T-helper 2 cell treated with Interferon-gamma antibody and Interleukin-4, amounts not matched to agents 100 ng/mL and 5 ng/mL, for 36 hours (primary cell): ENCODE results near the gene GPR173. TPM values are rescaled to one million over a fixed set of nuclear protein-coding genes. Genes with fewer than 3 reads are reported as not detected.

Source experiments
- intact Hi-C: fragments of 100-400 bp; cut with micrococcal nuclease; formaldehyde crosslinking; loops from one replicate; pipeline ENCODE4 v1.15.1; 2023
- total RNA-seq: library from RNA; stranded (reverse); gene quantifications from 2 replicates; pipeline ENCODE4 v1.2.3, GENCODE V29; 2022

Gene GPR173
- total RNA-seq, 1 donor from 2014 or later = not detected

DNA sequence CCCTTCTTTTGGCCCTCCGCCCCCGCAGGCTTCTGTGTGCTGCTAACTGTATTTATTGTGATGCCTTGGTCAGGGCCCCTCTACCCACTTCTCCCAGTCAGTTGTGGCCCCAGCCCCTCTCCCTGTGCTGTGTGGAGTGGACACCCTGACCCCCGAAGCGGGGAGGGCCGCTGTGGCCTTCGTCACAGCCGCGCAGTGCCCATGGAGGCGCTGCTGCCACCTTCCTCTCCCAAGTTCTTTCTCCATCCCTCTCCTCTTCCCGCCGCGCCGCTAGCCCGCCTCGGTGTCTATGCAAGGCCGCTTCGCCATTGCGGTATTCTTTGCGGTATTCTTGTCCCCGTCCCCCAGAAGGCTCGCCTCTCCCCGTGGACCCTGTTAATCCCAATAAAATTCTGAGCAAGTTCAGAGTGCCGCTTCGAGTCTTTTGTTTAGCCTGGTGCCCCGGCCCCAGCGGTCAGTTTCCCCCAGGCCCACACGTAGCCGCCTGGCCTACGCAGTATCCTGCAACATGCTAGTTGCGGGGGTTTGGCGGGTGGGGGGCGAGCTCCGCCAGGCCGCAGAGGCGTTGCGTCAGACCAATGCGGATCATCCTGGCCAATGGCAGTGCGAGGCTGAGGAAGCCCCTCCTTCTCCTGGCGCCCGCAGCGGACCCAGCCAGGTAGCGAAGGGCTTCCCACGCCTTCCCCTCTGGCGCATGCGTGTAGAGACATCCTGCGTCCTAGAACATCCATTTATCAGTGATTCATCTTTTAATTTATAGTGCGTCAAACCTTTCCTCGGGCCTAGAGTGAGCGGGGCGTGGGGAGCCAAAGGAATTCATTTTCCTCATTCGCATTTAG lies 39.8 kb downstream of the GPR173 start:
- intact Hi-C loops = loop anchor here (10.0 kb wide), 1 partner anchor 336 kb away; the partner anchor contains the start of genes RIBC1 and SMC1A

DNA sequence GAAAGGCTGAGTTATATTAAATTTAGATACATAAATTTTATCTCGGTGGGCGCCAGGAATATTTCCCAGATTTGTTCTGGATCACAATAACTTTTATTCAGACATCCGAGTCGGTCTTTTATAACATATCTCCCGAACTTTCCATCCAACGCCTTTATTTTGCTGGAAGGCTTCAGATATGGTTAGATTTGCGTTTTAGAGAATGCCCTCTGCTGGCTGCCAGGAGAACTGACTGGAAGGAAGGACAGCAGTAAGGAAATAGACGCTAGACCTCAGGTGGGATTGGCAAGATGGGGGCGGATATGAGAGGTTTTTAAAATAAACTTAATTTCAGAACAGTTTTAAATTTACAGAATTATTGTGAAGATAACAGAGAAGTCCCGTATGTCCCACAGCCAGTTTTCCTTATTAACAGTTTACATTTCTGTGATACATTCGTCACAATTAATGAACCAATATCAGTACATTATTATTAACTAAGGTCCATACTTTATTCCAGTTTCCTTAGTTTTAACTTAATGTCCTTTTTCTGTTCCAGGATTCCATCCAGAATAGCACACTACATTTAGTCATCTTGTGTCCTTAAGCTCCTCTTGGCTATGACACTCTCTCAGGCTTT lies 40.7 kb downstream of the GPR173 start:
- intact Hi-C loops = loop anchor here (1.0 to 10.0 kb wide), 2 partner anchors 18 to 335 kb away; partner anchors contain the start of genes RIBC1 and SMC1A

DNA sequence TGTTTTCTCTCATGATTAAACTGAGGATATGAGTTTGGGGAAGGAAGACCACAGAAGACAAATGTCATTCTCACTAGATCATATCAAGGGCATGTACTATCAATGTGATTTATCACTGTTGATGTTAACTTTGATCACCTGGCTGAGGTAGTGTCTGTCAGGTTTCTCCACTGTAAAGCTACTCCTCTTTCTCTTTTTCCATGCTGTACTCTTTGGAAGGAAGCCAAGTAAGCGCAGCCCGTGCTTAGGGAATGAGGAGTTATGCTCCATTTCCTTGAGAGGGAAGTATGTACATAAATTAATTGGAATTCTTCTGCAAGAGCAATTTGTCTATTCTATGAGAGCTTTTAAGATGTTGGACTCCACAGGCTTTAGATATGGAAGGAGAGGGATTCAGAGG lies 41.3 kb downstream of the GPR173 start:
- intact Hi-C loops = loop anchor here (1.0 to 10.0 kb wide), 4 partner anchors 19 to 952 kb away; partner anchors contain the start of genes PHF8, RIBC1 and SMC1A

DNA sequence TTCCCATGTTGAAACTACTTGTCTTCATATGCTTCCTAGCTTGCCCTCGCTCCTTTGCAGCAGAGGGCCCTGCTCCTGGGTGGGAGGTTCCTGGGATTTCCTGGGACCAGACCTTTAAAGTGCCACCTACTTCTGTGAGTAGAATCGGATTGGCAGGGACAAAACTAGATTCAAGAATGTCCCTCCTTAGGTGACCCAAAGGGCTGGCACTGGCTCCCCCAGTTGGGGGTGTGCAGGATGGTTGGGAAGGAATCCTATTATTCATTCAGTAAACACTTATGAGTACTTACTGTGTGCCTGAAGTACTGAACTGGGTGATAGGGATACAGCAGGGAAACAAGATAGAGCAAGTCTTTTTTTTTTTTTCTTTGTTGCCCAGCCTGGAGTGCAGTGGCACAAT lies 42.8 kb downstream of the GPR173 start:
- intact Hi-C loops = loop anchor here (5.0 kb wide), 2 partner anchors 131 to 951 kb away; partner anchors contain the start of gene PHF8

DNA sequence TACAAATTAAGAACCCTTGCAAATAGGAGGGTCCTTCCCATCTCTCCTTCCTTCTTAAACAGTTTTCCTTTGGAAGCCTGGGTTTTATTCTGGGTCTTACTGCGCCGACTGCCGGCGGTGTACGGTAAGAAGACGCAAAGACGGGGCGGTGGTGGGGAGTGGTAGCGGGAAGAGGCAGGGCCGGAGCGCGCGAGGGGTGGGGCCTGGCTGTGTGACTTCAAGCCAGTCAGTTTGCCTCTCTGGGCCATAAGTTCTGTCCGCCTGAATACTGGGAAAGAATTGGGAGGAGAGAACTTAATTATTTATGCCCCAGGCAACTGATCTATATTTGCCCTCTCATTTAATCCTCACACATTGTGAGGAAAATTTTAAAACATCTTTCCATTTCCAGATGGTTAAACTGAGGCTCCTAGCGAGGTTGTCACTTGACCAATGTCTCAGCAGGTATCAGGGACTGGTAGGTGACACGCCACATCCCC lies 44.6 kb downstream of the GPR173 start:
- intact Hi-C loops = loop anchor here (1.0 to 5.0 kb wide), 3 partner anchors 22 to 949 kb away; partner anchors contain the start of gene PHF8

DNA sequence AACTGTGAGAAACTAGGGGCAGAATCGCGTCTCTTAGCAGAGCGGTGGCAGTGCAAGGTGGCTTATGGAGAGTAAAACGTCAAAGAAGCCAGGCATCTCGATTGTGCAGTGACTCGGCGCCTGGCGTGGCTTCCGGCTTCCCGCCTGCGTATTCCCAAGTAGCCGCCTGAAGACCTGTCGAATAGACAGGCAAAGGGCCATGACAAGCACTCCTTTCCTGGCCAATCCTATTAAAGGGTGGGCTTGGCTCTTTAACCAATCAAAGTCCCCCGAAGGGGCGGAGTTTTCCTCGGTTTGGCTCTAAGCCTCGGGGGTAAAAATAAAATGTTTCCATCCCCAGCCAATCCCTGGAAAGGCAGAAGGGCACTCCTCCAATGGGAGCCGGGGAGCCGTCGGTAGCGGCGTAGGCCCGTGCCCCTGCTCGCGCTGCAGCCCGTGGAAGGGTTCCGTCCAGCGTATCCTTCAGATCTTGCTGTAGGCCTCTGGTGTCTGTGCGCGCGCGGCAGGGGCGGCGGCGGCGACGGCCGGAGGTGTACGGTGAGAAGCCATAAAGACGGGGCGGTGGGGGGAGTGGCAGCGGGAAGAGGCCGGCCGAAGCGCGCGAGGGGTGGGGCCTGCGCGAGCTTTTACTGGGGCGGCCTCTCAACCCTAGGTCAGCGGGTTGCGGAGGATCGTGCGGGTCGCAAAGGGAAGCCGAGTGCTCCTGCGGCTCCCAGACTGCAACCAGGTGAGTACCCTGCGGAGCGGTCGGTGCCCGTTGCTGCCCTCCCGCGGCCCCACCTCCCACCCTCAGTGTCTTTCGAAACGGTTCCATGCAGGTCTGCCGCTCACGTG lies 45.4 kb downstream of the GPR173 start, which contains the start of gene KANTR:
KANTR (plus strand) TSS at position 395 of the 834 bp plus-strand sequence. CDS start 30,131 bp downstream, outside the sequence.
- intact Hi-C loops = loop anchor here (1.0 to 5.0 kb wide), 4 partner anchors 23 to 948 kb away; partner anchors contain the start of gene PHF8

DNA sequence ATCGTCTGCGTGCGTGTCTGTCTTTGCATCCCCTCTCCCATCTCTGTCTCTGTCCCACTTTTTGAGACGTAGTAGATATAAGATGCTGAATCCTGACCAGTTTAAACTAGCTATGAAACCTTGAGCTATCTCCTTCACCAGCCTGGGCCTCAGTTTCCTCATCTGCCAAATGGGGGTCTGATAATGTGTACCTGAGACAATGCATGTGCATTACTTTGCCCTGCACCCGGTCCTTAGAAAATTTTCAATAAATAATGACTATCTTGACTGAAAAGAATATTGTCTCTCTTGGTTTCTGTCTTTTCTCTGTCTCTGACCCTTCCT lies 46.0 kb downstream of the GPR173 start:
- intact Hi-C loops = loop anchor here (1.0 to 5.0 kb wide), 3 partner anchors 99 to 948 kb away; partner anchors contain the start of gene PHF8

DNA sequence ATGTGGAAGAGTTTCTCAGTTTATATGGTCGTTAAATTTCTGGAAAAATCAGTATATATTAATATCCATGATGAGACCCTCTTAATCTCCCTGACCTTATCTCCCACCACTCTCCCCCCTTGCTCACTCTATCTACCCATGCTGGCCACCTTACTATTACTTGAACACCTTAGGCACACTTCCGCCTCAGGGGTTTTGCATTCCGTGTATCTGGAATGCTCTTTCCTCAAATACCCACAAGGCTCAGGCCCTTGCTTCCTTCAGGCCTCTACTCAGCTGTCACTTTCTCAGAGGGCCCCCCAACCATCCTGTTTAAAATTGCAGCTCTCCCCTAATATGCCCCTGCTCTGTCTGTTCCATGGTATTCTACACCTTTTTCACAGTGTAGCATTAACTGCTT lies 47.2 kb downstream of the GPR173 start:
- intact Hi-C loops = no loop called here

DNA sequence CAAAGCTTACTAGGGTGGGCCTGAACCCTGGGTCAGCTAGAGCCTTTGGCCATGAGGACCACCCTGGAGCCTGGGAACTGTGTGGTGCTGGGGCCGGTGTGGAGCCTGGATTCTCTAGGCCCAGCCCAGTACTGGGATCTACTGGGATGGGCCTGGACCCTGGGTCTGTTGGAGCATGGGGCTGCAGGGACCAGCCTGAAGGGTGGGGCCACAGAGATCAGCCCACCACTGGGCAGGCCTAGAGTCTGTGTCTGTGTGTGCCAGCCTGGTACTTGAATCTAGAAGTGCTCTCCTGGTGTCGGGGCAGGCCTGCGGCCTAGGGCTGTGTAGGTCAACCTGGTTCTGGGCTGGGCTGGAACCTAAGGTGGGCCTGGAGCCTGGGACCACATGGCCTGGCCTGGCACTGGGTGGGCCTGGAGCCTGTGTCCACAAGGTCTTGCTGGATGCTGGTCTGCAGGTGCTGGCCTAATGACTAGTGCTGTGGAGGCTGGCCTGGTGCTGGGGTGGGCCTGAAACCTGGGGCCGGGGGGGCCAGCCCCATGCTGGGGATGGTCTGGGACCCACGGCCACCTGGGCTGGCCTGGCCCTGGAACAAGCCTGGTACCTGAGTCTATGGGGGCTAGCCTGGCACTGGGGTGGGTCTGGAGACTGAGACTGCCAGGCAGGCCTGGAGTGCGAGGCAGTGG lies 66.4 kb downstream of the GPR173 start:
- intact Hi-C loops = no loop called here

DNA sequence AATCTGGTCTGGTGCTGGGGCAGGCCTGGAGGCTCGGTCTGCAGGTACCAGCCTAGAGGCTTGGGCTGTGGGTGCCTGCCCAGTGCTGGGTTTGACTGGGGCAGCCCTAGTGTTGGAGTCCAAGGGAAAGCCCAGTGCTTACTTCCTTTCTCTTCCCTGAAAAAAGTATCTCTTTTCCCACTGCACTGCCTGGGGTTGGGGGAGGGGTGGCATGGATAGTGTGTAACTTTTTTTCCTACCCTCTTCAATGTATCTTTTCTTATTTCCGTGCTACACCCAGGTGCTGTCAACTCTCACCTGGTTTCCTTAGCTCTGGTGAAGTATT lies 66.9 kb downstream of the GPR173 start:
- intact Hi-C loops = no loop called here

DNA sequence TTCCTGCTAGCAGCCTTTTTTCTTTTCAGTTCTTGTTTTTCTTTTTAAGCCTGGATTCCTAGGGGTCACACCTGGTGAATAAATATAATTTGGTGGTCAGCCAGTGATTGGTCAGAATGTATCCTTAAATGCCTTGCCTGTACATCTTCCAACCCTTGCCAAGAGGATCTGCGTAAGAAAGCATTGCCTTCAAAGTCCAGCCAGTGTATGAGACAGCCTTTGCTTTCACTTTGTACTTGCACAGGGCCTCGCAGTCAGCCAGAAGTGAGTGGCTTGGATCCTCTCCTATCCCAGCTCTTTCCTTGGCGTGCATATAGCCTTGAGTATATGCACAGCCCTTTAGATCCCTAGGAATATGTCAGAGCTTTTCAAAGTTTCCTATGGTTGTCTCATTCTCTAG lies 67.5 kb downstream of the GPR173 start:
- intact Hi-C loops = no loop called here

DNA sequence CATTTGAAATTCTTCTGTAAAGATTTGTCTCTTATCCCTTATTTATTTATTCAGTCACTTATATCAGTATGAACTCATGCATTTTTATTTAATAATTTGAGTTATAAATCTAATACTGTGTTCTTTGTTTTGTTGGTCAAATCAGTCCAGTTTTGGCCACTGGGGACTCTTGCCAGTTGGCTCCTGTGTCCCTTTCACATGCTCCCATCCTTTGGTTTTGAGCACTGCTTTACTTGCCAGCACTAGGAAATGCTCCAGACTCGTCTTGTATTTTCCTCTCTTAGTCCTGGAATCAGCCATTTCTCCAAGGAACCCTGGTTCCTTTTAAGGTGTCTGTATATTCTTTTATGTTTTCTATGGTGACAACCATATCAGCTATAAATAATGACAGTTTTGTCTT lies 73.4 kb downstream of the GPR173 start:
- intact Hi-C loops = no loop called here

DNA sequence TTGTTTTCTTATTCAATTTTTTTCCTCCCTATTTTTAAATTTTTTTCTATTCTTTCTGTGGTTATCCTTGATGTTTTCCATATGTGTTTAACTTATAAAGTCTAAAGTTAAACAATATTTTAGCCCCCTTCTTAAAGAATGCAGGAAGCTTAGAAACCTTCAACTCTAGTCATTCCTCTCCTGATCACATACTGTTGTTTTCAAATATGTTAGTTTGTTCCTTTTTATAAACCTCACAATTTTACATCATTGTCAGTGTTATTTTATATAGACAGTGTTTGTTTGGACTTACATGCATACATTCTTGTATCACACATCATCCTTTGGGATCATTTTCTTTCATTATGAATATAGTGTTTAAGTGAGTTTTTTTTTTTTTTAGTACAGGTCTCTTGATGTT lies 76.9 kb downstream of the GPR173 start:
- intact Hi-C loops = no loop called here

DNA sequence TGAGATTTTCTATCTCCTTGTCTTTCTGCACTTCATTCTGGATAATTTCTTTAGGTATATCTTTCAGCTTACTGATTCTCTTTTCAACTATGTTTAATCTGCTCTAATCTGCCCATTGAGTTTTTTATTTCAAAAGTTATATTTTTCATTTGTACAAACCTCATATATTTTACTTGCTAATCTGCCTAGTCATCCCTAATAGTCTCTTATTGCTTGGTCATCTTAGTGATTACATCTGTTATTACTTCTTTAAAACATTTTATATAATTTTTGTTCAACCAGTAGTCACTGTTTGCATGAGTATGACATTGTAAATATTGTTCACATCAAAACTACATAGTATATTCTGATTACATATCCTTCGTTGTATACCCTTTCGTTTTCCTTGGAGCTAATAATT lies 77.8 kb downstream of the GPR173 start:
- intact Hi-C loops = no loop called here

DNA sequence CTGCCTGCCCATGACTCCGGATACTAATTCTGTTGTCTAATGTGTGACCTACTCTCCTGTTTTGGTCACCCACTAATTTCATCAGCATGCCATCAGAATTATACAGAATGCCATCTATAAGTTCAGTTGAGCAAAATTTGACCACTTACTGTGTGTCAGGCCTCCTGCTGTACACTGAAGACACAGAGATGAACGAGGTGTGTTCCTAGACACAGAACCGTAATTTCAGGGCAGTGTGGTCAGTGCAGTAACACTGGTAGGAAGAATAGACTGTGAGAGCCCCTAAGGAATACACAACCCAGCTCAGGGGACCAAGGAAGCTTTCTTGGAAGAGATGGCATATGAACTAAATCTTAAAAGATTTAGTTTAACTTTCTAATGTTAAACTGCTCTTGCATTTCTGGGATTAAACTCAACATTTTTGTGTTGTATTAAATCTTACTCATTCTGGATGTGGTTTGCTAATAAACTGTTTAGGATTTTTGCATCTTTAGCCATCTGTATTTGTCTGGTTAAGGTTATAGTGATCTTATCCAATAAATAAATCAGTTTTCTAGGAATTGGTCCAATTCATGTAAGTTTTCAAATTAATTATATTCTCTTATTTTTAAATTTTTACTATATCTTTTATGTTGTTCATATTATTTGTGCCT lies 79.6 kb downstream of the GPR173 start:
- intact Hi-C loops = no loop called here

Other genes with a start within 250 kb of the GPR173 start
- gene XAGE5, start 237.5 kb upstream of the GPR173 start, total RNA-seq = not detected in 2 replicates
- gene XAGE3, start 180.7 kb upstream of the GPR173 start, total RNA-seq = not detected in 2 replicates
- gene FAM156B, start 151.5 kb upstream of the GPR173 start, total RNA-seq = 14.4 and 17.2 TPM in 2 replicates
- gene FAM156A, start 90.3 kb upstream of the GPR173 start, total RNA-seq = 18.2 and 19.6 TPM in 2 replicates
- gene TSPYL2, start 33.6 kb downstream of the GPR173 start, total RNA-seq = 17.0 and 18.9 TPM in 2 replicates
- 8.2 and 8.9 TPM in 2 replicates for gene KANTR, start 45.4 kb downstream of the GPR173 start, total RNA-seq
- 75.4 and 92.8 TPM in 2 replicates for gene KDM5C, start 176.4 kb downstream of the GPR173 start, total RNA-seq
- 0.20 and 0.55 TPM in 2 replicates for gene IQSEC2, start 232.8 kb downstream of the GPR173 start, total RNA-seq